ENCODE results near the gene TEAD4. TPM values are rescaled to one million over a fixed set of nuclear protein-coding genes. Genes with fewer than 3 reads are reported as not detected.

Gene TEAD4
- total and polyA plus RNA-seq, 2 experiments from 2014 or later = 68.1 to 145 TPM

DNA sequence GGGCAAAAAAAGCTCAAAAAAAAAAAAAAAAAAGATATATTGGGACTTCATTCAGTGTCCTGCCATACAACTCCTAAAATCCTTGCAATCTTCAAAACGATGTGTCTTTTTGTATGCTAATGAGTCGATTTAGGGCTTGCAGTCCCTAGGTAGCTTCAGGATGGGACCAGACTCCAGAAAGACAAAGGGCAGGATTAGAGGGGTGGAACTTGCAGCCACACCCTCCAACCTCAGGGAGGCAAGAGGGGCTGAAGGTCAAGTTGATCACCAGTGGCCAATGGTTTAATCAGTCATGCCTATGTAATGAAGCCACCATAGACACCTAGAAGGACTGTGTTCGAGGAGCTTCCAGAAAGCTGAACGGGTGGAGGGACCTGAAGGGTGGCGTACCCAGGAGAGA lies 29.3 kb downstream of the TEAD4 start:
- TF ChIP-seq, protein P1, sequence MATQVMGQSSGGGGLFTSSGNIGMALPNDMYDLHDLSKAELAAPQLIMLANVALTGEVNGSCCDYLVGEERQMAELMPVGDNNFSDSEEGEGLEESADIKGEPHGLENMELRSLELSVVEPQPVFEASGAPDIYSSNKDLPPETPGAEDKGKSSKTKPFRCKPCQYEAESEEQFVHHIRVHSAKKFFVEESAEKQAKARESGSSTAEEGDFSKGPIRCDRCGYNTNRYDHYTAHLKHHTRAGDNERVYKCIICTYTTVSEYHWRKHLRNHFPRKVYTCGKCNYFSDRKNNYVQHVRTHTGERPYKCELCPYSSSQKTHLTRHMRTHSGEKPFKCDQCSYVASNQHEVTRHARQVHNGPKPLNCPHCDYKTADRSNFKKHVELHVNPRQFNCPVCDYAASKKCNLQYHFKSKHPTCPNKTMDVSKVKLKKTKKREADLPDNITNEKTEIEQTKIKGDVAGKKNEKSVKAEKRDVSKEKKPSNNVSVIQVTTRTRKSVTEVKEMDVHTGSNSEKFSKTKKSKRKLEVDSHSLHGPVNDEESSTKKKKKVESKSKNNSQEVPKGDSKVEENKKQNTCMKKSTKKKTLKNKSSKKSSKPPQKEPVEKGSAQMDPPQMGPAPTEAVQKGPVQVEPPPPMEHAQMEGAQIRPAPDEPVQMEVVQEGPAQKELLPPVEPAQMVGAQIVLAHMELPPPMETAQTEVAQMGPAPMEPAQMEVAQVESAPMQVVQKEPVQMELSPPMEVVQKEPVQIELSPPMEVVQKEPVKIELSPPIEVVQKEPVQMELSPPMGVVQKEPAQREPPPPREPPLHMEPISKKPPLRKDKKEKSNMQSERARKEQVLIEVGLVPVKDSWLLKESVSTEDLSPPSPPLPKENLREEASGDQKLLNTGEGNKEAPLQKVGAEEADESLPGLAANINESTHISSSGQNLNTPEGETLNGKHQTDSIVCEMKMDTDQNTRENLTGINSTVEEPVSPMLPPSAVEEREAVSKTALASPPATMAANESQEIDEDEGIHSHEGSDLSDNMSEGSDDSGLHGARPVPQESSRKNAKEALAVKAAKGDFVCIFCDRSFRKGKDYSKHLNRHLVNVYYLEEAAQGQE (IDR thresholded peaks at IDR 0.05; ENCODE audit: unreplicated experiment) = no peak
- no peak for TF ChIP-seq CREB1 (CRISPR knock-in tag; IDR thresholded peaks at IDR 0.05; ENCODE audit: low read depth)
- no peak for TF ChIP-seq EZH2phosphoT487 (IDR thresholded peaks at IDR 0.05; ENCODE audit: unreplicated experiment)
- no peak for TF ChIP-seq JUNB (IDR thresholded peaks at IDR 0.05; ENCODE audit: unreplicated experiment)
- TF ChIP-seq, protein P2, sequence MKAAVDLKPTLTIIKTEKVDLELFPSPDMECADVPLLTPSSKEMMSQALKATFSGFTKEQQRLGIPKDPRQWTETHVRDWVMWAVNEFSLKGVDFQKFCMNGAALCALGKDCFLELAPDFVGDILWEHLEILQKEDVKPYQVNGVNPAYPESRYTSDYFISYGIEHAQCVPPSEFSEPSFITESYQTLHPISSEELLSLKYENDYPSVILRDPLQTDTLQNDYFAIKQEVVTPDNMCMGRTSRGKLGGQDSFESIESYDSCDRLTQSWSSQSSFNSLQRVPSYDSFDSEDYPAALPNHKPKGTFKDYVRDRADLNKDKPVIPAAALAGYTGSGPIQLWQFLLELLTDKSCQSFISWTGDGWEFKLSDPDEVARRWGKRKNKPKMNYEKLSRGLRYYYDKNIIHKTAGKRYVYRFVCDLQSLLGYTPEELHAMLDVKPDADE (IDR thresholded peaks at IDR 0.05) = no peak
- no peak for TF ChIP-seq CTCF (conservative IDR thresholded peaks at IDR 0.05; ENCODE audit: low read depth in 2 of 2)
- no peak for TF ChIP-seq ZNF331 (CRISPR knock-in tag; IDR thresholded peaks at IDR 0.05; ENCODE audit: low read depth)
- no peak for TF ChIP-seq POLR2AphosphoS5 (IDR thresholded peaks at IDR 0.05; ENCODE audit: low read depth)
- TF ChIP-seq ZNF462 (CRISPR knock-in tag; IDR thresholded peaks at IDR 0.05) = no peak
- Histone ChIP-seq H3K9me2 (ENCODE audit: insufficient read depth) (0 out of 2 replicates have a peak, but pooled peaks cover 5% of the 10 kb centered on the region), H2AFZ (no peak overlapping the region), H3K4me1 (ENCODE audit: insufficient read depth) (no peaks in the 10 kb centered on the region; the same call in 1 of the 2 replicates), H3F3A (replicated peaks; ENCODE audit: low read depth) (peaks cover 12% of the 10 kb centered on the region), H3K36me3 (ENCODE audit: insufficient read depth) (peaks cover 11% of the 10 kb centered on the region; the same call in 1 of the 2 replicates), H3K27ac (ENCODE audit: low read depth) (no peak overlapping the region), H3K4me3 (no peak overlapping the region), H3K27me3 (ENCODE audit: insufficient read depth) (no peaks in the 10 kb centered on the region), H3K79me2 (replicated peaks; ENCODE audit: insufficient read depth) (peaks cover 99% of the 10 kb centered on the region), H4K20me1 (replicated peaks; ENCODE audit: insufficient read depth) (peaks cover 57% of the 10 kb centered on the region), H3K4me2 (no peak overlapping the region)
- Mint-ChIP-seq H3K27ac (no peak overlapping the region), H3K4me3 (no peak overlapping the region), H3K9me3 (peaks cover 13% of the 10 kb centered on the region), H3K36me3 (ENCODE audit: low read depth) (peaks cover 46% of the 10 kb centered on the region), H3K27me3 (ENCODE audit: insufficient read depth, low read depth, poor library complexity) (peaks cover 7% of the 10 kb centered on the region), H3K4me1 (peaks cover 13% of the 10 kb centered on the region)
- DNase-seq (ENCODE audit: low spot score) (no peak), ATAC-seq (peak; percentile 31; the same call in 1 of the 3 replicates)
